Activated T-helper 1 cell treated with anti-CD3 and anti-CD28 coated beads, Interleukin-2, amount 50 U/mL, for 16 hours (primary cell): ENCODE data around the gene ERF.
A peak's percentile ranks its signal among the peaks of the same experiment; 100 is the strongest.

ENCODE experiments used
- DNase-seq, 2 donors: peaks; one replicate each; pipeline ENCODE4 v3.0.0-alpha.2; 2020; ENCODE audit warnings: low read depth in 1 of 2, low spot score in 1 of 2

The ERF gene

GRCh38 chr19:42287017-42287826 lies 32.3 kb upstream of the ERF start:
- DNase-seq: no peak

DNA sequence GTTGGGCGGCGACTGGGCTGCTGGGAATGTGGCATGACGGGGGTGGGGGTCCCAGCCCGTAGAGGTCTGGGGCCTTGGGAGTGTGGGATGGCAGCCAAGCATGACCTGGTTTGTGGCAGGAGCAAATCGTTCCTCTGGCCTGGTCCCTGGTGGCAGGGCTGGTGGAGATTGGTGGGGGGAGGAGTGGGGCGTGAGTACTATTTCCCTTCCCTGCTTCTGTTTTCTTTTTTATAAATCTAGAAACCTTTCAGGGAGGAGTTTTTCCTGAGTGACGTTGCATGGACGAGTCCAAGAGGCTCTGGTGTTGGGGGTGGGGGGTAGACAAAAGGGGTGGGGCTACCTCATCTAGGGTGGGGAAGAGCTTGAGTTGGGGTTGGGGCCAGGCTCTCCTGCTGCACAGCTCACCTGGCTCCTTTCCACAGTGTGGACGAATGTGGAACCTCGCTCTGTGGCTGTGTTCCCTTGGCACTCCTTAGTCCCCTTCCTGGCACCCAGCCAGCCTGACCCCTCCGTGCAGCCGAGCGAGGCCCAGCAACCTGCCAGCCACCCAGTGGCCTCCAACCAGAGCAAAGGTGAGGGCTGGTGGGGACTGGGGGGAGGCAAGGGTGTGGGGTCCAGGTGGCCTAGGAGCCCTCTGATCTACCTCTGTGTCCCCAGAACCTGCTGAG lies 31.6 kb upstream of the ERF start:
- DNase-seq: no peak

GRCh38 chr19:42285988-42286348 lies 31.0 kb upstream of the ERF start:
- DNase-seq: no peak

GRCh38 chr19:42285541-42285941 lies 30.6 kb upstream of the ERF start:
- DNase-seq: no peak

- no peak for DNase-seq
Observed at GRCh38 chr19:42284591-42285341, 29.8 kb upstream of the ERF start.

- DNase-seq: peak; percentile 52 to 68
Observed at GRCh38 chr19:42284066-42284501, 29.2 kb upstream of the ERF start.

DNA sequence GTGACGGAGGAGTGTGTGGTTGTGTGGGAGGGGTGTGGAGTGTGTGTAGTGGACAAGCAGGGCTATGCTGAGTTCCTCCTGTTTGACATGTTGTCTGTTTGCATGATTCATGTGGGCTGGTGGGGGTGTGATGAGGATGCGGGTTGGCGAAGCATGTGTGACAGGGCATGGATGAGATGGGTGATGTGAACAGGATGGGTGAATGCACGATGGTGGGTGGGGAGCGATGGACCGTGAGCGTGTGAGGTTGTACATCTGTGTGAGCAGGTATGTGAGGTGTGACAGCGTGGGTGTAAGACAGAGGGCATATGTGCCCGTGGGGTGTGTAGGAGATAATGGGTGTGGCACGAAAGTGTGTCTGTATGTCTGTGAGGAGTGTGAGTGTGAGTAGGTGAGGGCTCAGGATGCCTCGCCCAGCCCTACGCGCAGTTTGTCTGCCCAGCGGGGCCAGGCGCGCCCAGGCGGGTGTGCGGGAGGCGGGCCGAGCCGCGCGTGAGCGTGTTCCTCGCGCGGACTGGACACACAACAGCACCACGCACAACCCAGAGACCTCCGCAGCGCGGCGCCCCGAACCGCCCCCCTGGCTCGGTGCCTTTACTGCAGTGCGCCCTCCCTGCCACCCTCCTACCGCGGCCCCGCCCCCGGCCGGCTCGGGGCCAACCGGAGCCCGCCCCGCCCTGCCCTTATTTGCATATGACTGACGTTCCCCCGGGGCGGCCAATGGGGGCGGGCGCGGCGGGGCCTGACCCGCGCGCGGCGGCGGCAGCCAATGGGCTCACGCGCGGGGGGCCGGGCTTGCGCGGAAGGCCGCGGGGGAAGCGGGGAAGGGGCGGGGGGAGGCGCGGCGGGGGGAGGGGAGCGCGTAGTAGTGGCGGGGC lies 28.5 kb upstream of the ERF start:
- DNase-seq: peak; percentile 91 to 95

DNA sequence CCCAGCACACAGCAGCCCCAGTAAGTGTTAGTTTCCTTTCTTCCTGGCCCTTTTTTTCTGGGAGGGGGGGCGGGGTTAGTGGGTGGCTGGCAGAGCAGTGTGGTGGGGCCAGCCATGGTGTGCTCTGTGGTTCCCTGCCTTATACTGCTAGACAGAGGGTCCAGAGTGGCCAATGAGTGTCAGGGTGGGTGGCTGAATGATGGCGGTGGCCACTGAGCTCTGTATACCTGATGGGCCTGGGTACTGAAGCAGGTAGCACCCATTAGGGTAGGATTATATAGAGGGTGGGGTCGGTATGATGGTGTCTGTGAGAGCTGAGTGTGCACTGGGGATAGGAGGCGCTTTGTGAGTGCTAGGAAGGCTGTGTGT lies 27.9 kb upstream of the ERF start:
- no peak for DNase-seq

DNA sequence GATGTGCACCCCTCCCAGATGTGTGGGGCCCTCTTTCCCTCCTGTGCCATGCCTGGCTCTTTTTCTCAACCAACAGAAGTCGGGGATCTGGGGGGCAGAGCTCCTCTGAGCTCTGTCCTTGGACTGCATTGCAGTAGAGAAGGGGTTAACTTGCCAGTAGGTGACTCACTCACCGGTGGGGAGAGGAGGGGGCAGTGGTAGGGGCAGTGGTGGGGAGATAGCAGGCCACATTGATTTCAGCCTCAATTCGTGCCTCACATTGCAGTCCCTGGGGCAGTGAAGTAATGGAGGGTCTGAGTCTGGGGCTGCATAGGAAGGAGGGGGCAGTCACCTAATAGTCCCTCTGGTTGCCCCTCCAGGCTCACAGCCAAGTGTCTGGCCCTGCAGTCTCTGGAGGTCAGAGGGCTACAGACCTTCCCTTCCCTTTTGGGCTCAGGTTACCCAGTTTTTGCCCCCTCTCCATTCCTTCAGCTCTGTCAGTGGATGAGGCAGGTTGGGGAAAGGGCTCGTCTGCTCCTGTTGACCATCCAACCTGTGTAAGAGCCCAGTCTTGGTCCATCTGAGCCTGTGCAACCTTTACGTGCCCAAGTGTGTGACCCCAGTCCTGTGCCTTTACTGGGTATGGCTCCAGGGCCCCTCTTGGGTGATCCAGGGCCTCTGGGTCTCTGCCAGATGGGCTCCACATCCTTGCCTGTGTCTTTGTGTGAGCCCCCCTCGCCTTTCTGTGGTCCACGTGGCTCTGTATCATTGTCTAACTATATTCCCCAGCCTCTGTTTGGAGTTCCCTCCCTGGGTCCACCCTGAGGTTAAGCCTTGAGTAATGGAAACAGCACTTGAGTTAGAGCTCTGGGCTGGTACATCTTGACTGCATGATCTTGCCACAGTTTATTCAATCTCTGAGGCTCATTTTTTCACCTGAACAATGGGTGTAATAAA lies 27.2 kb upstream of the ERF start:
- no peak for DNase-seq

DNA sequence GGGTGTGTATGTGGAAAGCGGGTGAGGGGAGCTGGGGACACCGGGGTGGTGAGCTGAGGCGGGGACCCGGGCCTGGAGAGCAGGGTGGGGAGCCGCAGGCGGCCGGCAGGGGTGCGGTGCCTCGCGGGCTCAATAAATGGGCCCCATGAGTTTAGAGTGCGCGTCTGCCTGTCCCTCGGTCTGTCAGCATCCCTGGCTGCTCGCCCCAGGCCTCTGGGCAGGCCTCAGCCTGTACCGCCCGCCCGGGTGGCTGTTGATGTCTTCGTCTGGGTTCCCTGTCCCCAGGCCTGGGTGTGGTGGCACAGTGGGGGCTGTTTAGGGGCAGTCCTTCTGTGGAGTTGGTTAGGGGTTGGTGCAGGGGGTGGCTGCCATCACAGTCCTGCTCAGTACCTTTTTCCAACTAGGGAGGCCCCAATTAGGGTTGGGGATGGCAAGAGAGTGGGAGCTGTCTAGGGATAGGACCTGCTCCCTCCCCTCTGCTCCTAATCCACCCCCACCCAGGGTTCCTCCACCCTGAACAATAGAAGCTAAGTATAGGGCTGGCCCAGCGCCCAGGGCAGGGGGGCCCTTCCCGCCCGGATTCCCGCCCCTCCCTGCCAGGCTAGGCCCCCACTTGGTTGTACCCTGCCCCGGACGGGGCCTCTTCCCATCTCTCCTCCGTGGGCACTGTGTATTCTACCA lies 26.4 kb upstream of the ERF start:
- no peak for DNase-seq

GRCh38 chr19:42280815-42281145 lies 25.9 kb upstream of the ERF start:
- no peak for DNase-seq

- DNase-seq: peak; percentile 62 to 76
Observed at GRCh38 chr19:42279902-42280814, 25.2 kb upstream of the ERF start.

DNA sequence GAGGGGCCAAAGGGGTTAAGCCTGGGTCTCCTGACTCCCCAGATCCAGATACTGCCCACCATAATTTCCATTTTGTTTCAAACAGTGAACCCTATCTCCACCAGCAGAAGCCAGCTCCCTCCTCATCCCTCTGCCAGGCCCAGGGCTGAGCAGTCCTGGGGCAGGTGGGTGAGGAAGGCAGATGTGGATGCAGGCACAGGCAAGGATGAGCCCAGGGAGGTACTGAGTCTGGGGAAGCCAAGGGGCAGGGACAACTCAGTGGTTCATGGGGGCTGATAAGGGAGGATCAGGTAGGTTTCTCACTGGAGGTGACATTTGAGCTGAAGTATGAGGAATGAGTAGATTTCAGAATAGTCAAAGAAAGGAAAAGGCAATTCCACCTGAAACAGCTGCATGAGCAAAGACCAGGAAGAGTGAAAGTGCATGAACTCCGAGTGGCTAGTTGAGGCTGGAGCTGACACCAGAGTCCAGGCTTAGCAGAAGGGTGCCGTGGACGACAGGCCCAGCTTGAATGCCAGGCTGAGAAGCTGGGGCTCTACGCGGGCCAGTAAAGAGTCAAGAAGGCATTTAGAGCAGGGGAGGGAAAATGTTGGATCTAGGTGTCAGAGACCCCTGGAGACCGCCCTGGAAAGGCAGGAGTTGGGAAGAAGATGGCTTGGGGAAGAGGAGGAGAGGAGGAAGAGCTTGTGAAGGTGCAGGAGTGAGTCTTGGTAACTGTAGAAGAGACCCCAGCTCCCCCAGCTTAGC lies 24.4 kb upstream of the ERF start:
- DNase-seq: no peak

DNA sequence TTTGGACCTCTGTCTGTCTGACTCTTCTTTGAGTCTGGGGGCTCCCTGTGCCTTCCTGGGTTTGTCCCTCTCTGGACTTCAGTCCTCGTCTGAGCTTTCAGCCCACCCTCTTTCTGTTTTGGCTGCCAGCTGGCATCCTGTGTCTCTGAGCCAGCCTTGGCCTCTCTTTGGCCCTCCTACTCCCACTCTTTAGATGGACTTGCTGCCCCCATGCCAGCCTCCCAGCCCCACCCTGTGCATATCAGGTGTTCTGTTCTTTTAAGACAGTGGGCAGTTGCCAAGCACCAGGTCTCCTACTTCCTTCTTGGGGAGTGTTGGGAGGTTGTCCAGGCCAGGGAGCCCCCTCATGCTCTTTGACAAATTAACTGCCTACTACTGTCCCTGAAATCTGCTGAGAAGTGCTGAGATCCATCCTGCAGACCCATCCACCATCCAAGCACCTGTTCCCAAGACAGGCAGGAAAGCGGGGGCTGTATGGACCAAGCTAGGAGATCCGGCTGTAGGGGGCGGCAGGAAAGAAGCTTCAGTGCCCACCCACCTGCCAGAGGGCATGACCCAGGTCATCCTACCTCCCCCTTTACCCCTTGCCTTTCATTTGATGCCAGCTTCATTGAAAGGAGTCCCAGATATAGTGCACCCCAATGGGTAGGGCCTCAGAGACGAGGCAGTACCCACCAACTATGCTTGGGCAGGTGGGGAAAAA lies 23.7 kb upstream of the ERF start:
- no peak for DNase-seq

GRCh38 chr19:42277821-42278451 lies 23.0 kb upstream of the ERF start:
- DNase-seq: no peak

GRCh38 chr19:42276821-42277220 lies 21.9 kb upstream of the ERF start:
- DNase-seq: no peak

GRCh38 chr19:42276284-42276683 lies 21.4 kb upstream of the ERF start:
- DNase-seq: no peak
